IMR-90 (cell line): ENCODE measurements around the gene RHOG. TPM values are rescaled to one million over a fixed set of nuclear protein-coding genes. Genes with fewer than 3 reads are reported as not detected.
A peak's percentile ranks its signal among the peaks of the same experiment; 100 is the strongest.

Source experiments
- ATAC-seq: fragments of 200-7000 bp; cut with Tn5 transposase; 2 replicates; pipeline ENCODE4 v1.9.1; 2020; ENCODE audit warnings: low read depth, mild to moderate bottlenecking, moderate library complexity
- BruUV-seq: library from RNA; stranded (reverse); fragments of 400-500 nt; replicated peaks from 2 replicates; lab custom pipeline; 2021; lab: Mats Ljungman, UMichigan
- CTCF ChIA-PET: fragments of 300-600 bp; formaldehyde crosslinking; extraction: SDS; loops from one replicate; lab custom pipeline; 2021; ENCODE audit warnings: antibody characterized with exemption; lab: Yijun Ruan, JAX
- POLR2A ChIA-PET: fragments of 300-600 bp; sonication (Branson Sonifier 250); formaldehyde crosslinking; loops from one replicate; lab custom pipeline; 2022; ENCODE audit warnings: antibody characterized with exemption; ENCODE audit not compliant: unreplicated experiment; lab: Charles Lee
- DNase-seq: peaks from one replicate; pipeline ENCODE4 v3.0.0; 2013
- H2AFZ ChIP-seq: replicated peaks from 2 replicates; pipeline ENCODE3; 2013; ENCODE audit warnings: low read length, mild to moderate bottlenecking; ENCODE audit not compliant: poor library complexity
- H2AK5ac ChIP-seq: 2 replicates; pipeline ENCODE4 v1.6.1; 2013; ENCODE audit warnings: low read depth, low read length, inconsistent platforms
- H2AK9ac ChIP-seq: replicated peaks from 2 replicates; pipeline ENCODE3; 2013; ENCODE audit warnings: mild to moderate bottlenecking, low read depth, low read length, moderate library complexity; ENCODE audit not compliant: poor library complexity
- H2BK120ac ChIP-seq: 2 replicates; pipeline ENCODE4 v1.6.1; 2013; ENCODE audit warnings: low read depth, low read length, inconsistent platforms
- H2BK15ac ChIP-seq: 3 replicates; pipeline ENCODE4 v1.6.1; 2013; ENCODE audit warnings: low read depth, low read length, inconsistent platforms
- H2BK20ac ChIP-seq: 2 replicates; pipeline ENCODE4 v1.6.1; 2013; ENCODE audit warnings: low read depth, mild to moderate bottlenecking, inconsistent platforms, low read length, moderate library complexity
- H2BK5ac ChIP-seq: 2 replicates; pipeline ENCODE4 v1.6.1; 2013; ENCODE audit warnings: mild to moderate bottlenecking, low read depth, low read length, inconsistent platforms; ENCODE audit not compliant: poor library complexity, severe bottlenecking
- H3K14ac ChIP-seq: replicated peaks from 2 replicates; pipeline ENCODE4 v1.6.1; 2013; ENCODE audit warnings: low read depth, low read length, inconsistent platforms
- H3K18ac ChIP-seq: 2 replicates; pipeline ENCODE4 v1.6.1; 2013; ENCODE audit warnings: low read depth, low read length, control low read depth
- H3K23ac ChIP-seq: 2 replicates; pipeline ENCODE4 v1.6.1; 2013; ENCODE audit warnings: low read depth, low read length, inconsistent platforms
- H3K27ac ChIP-seq: 2 replicates; pipeline ENCODE4 v1.5.1; 2013; ENCODE audit warnings: mild to moderate bottlenecking, control low read depth, low read length; ENCODE audit not compliant: insufficient read depth
- H3K27me3 ChIP-seq: 2 replicates; pipeline ENCODE4 v1.6.1; 2013; ENCODE audit warnings: low read length; ENCODE audit not compliant: control insufficient read depth, insufficient read depth
- H3K36me3 ChIP-seq: 2 replicates; pipeline ENCODE4 v1.6.1; 2013; ENCODE audit warnings: low read length, mixed read lengths; ENCODE audit not compliant: control insufficient read depth, insufficient read depth
- H3K4ac ChIP-seq: 2 replicates; pipeline ENCODE4 v1.6.1; 2013; ENCODE audit warnings: low read depth, low read length, inconsistent platforms
- H3K4me1 ChIP-seq: 2 replicates; pipeline ENCODE4 v1.6.1; 2013; ENCODE audit warnings: low read length, mixed read lengths; ENCODE audit not compliant: control insufficient read depth, insufficient read depth
- H3K4me2 ChIP-seq: 2 replicates; pipeline ENCODE4 v1.6.1; 2013; ENCODE audit warnings: low read depth, mild to moderate bottlenecking, control low read depth, low read length, moderate library complexity
- H3K4me3 ChIP-seq: 2 replicates; pipeline ENCODE4 v1.5.1; 2013; ENCODE audit warnings: low read depth, mild to moderate bottlenecking, control low read depth, low read length, moderate library complexity; ENCODE audit not compliant: insufficient read depth
- H3K56ac ChIP-seq: 2 replicates; pipeline ENCODE4 v1.6.1; 2013; ENCODE audit warnings: low read length, inconsistent platforms; ENCODE audit not compliant: insufficient read depth; ENCODE audit errors: extremely low read depth
- H3K79me1 ChIP-seq, 2 experiments: 2 replicates each; pipeline ENCODE4 v1.6.1; 2013; ENCODE audit warnings: low read length in 2 of 2, inconsistent platforms in 1 of 2, low read depth in 1 of 2
- H3K9ac ChIP-seq: 2 replicates; pipeline ENCODE4 v1.6.1; 2013; ENCODE audit warnings: low read depth, low read length, control low read depth
- H3K9me1 ChIP-seq: 2 replicates; pipeline ENCODE4 v1.6.1; 2013; ENCODE audit warnings: low read length, inconsistent platforms; ENCODE audit not compliant: insufficient read depth
- H3K9me3 ChIP-seq: 2 replicates; pipeline ENCODE4 v1.6.1; 2013; ENCODE audit warnings: low read length; ENCODE audit not compliant: control insufficient read depth, insufficient read depth
- H4K20me1 ChIP-seq: 2 replicates; pipeline ENCODE4 v1.6.1; 2013; ENCODE audit warnings: low read length, inconsistent platforms; ENCODE audit not compliant: insufficient read depth
- H4K5ac ChIP-seq: 2 replicates; pipeline ENCODE4 v1.6.1; 2013; ENCODE audit warnings: mild to moderate bottlenecking, low read depth, low read length, control low read depth
- H4K8ac ChIP-seq, 2 experiments: 2 replicates each; pipeline ENCODE4 v1.6.1; 2013; ENCODE audit warnings: low read depth in 2 of 2, low read length in 2 of 2, control low read depth in 1 of 2, inconsistent platforms in 1 of 2
- H4K91ac ChIP-seq: 2 replicates; pipeline ENCODE4 v1.6.1; 2013; ENCODE audit warnings: low read depth, low read length, inconsistent platforms; ENCODE audit not compliant: insufficient read depth
- BHLHE40 ChIP-seq: fragments of 150-350 bp; IDR thresholded peaks from 2 replicates; pipeline ENCODE4 v1.6.1; 2016; ENCODE audit warnings: mild to moderate bottlenecking, low read depth, low read length
- CEBPB ChIP-seq: IDR thresholded peaks from 2 replicates; pipeline ENCODE4 v1.6.1; 2012; ENCODE audit warnings: low read depth, low read length, improper control_type of control experiment
- CHD1 ChIP-seq: IDR thresholded peaks from 2 replicates; pipeline ENCODE4 v1.6.1; 2012; ENCODE audit warnings: low read depth, low read length, improper control_type of control experiment
- ELK1 ChIP-seq: fragments of 150-350 bp; IDR thresholded peaks from 2 replicates; pipeline ENCODE4 v1.6.1; 2016; ENCODE audit warnings: low read depth, mild to moderate bottlenecking, low read length, moderate library complexity, borderline replicate concordance
- FOS ChIP-seq: fragments of 150-350 bp; IDR thresholded peaks from 2 replicates; pipeline ENCODE4 v1.6.1; 2016; ENCODE audit warnings: low read depth, low read length
- MAFK ChIP-seq: IDR thresholded peaks from 2 replicates; pipeline ENCODE4 v1.6.1; 2012; ENCODE audit warnings: low read depth, low read length, improper control_type of control experiment
- MAZ ChIP-seq: IDR thresholded peaks from 2 replicates; pipeline ENCODE4 v1.6.1; 2012; ENCODE audit warnings: low read depth, mild to moderate bottlenecking, low read length, improper control_type of control experiment, moderate library complexity, borderline replicate concordance
- MXI1 ChIP-seq: IDR thresholded peaks from 2 replicates; pipeline ENCODE4 v1.6.1; 2012; ENCODE audit warnings: low read depth, mild to moderate bottlenecking, low read length, moderate library complexity, borderline replicate concordance
- NFE2L2 ChIP-seq: fragments of 150-350 bp; IDR thresholded peaks from 2 replicates; pipeline ENCODE4 v1.6.1; 2016; ENCODE audit warnings: low read depth, mild to moderate bottlenecking, low read length
- POLR2A ChIP-seq: IDR thresholded peaks from 2 replicates; pipeline ENCODE4 v1.6.1; 2012; ENCODE audit warnings: mild to moderate bottlenecking, low read depth, low read length
- RAD21 ChIP-seq: IDR thresholded peaks from 2 replicates; pipeline ENCODE4 v1.6.1; 2012; ENCODE audit warnings: low read length, improper control_type of control experiment
- RCOR1 ChIP-seq: IDR thresholded peaks from 2 replicates; pipeline ENCODE4 v1.6.1; 2012; ENCODE audit warnings: mild to moderate bottlenecking, low read length, improper control_type of control experiment; ENCODE audit not compliant: insufficient replicate concordance
- RFX5 ChIP-seq: IDR thresholded peaks from 2 replicates; pipeline ENCODE4 v1.8.0; 2012; ENCODE audit warnings: low read depth, mild to moderate bottlenecking, low read length, moderate library complexity
- SMC3 ChIP-seq: fragments of 150-350 bp; IDR thresholded peaks from 2 replicates; pipeline ENCODE4 v1.6.1; 2016; ENCODE audit warnings: low read depth, mild to moderate bottlenecking, antibody characterized with exemption, low read length, moderate library complexity
- WGBS, 2 experiments: methylation state at CpG; one replicate each; pipeline versions ENCODE4 v1.1.5 to v1.1.7; 2013; ENCODE audit warnings: missing lambda C conversion rate in 2 of 2; ENCODE audit not compliant: insufficient read length in 1 of 2; ENCODE audit errors: extremely low coverage in 2 of 2; 5-methylcytosine and 5-hydroxymethylcytosine counted together
- dilution Hi-C: fragments of 300-500 bp; cut with HindIII; formaldehyde crosslinking; loops from one replicate; pipeline ENCODE4 v1.14.3; 2018; ENCODE audit warnings: low sequenced_read_pairs; ENCODE audit not compliant: unreplicated experiment
- in situ Hi-C: fragments of 300-500 bp; cut with MboI; formaldehyde crosslinking; loops from 3 replicates; pipeline ENCODE4 v1.14.3; 2019; ENCODE audit warnings: low sequenced_read_pairs, inconsistent platforms, mixed read lengths
- intact Hi-C: fragments of 100-400 bp; cut with micrococcal nuclease; formaldehyde crosslinking; loops from 2 replicates; pipeline ENCODE4 v1.10.0; 2022
- polyA plus RNA-seq, 3 experiments: library from polyadenylated mRNA; depleted of rRNA; stranded (reverse); fragments of >200 nt; gene quantifications; 2 replicates each; pipeline ENCODE4 v1.2.3, GENCODE V29; 2012; ENCODE audit warnings: low replicate concordance in 1 of 3
- total RNA-seq: library from RNA; depleted of rRNA; stranded (reverse); fragments of >200 nt; gene quantifications from 2 replicates; pipeline ENCODE4 v1.2.3, GENCODE V29; 2012
- TF ChIP-seq, protein P1 (sequence below): conservative IDR thresholded peaks from 2 replicates; pipeline ENCODE4 v1.5.1; 2012; ENCODE audit warnings: mild to moderate bottlenecking, low read depth, low read length, improper control_type of control experiment
- TF ChIP-seq, protein P2 (sequence below): fragments of 150-350 bp; IDR thresholded peaks from 2 replicates; pipeline ENCODE4 v1.6.1; 2017; ENCODE audit warnings: mild to moderate bottlenecking, antibody characterized with exemption, low read length, low read depth

Gene RHOG
- total and polyA plus RNA-seq, 2 of the 4 experiments (the other 2 are of a cell fraction): 16.3 to 114 TPM

DNA sequence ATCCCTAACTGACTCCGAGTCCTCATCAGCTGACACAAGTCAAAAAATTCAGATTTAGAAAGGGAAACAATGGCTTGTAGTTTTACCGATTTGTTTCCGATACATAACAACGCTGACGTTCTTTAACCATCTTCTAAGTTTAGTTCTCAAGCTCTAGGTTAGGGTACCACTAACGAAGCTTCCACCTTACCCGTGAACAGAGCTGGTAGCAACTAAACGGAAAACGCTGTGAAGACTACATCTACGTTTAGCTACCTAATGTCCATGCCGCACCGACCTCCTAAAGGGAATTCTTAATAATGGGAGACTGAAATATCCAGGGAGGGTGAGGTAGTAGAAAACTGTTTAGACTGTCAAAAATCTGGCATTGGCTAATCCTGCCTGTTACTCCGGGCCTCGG is 44.4 kb downstream of the RHOG start:
- Histone ChIP-seq H4K5ac (peak overlapping the region; percentile 2; the same call in 1 of the 2 replicates), H4K8ac (no peak overlapping the region), H4K20me1 (peaks cover 47% of the 10 kb centered on the region), H3K9me1 (0 out of 2 replicates have a peak, but pooled peaks cover 4% of the 10 kb centered on the region), H3K9ac (peak overlapping the region; percentile 84), H3K79me1 (peaks cover 4 to 20% of the 10 kb centered on the region in 2 experiments; a peak in 3 of 4 replicates), H3K4ac (no peak overlapping the region), H3K56ac (peak overlapping the region; percentile 32), H2BK120ac (no peak overlapping the region), H2AK5ac (no peak overlapping the region; the same call in 1 of the 2 replicates), H3K4me1 (no peaks in the 10 kb centered on the region; the same call in 1 of the 2 replicates), H3K14ac (peak overlapping the region; percentile 80), H3K36me3 (peaks cover 16% of the 10 kb centered on the region), H2AK9ac (no peak overlapping the region), H3K27ac (no peak overlapping the region), H2BK20ac (no peak overlapping the region), H3K4me2 (peak overlapping the region; percentile 97), H3K4me3 (peak overlapping the region; percentile 74), H2AFZ (no peak overlapping the region), H2BK15ac (no peak overlapping the region), H4K91ac (no peak overlapping the region), H3K9me3 (no peaks in the 10 kb centered on the region), H2BK5ac (peak overlapping the region; percentile 76), H3K27me3 (no peaks in the 10 kb centered on the region), H3K18ac (no peak overlapping the region), H3K23ac (peak overlapping the region; percentile 93)
- ATAC-seq (no peak), DNase-seq (no peak)
- WGBS, 2 experiments: no CpG with 5 or more reads among the region's 14 CpGs
- dilution Hi-C loops (no loop called here), in situ Hi-C loops (no loop called here), intact Hi-C loops (loop anchor here (5.0 kb wide), 1 partner anchor 46 kb away; the partner anchor contains the start of gene RHOG)
- no TSS peak for BruUV-seq
- ChIA-PET POLR2A (no interaction called here), CTCF (interaction anchor here (0.7 kb wide), 1 partner anchor 12 kb away, joined by 4 read pairs; the partner anchor contains the start of gene PGAP2)
- no peak for TF ChIP-seq RAD21
- TF ChIP-seq MAFK: no peak
- TF ChIP-seq, protein P1, sequence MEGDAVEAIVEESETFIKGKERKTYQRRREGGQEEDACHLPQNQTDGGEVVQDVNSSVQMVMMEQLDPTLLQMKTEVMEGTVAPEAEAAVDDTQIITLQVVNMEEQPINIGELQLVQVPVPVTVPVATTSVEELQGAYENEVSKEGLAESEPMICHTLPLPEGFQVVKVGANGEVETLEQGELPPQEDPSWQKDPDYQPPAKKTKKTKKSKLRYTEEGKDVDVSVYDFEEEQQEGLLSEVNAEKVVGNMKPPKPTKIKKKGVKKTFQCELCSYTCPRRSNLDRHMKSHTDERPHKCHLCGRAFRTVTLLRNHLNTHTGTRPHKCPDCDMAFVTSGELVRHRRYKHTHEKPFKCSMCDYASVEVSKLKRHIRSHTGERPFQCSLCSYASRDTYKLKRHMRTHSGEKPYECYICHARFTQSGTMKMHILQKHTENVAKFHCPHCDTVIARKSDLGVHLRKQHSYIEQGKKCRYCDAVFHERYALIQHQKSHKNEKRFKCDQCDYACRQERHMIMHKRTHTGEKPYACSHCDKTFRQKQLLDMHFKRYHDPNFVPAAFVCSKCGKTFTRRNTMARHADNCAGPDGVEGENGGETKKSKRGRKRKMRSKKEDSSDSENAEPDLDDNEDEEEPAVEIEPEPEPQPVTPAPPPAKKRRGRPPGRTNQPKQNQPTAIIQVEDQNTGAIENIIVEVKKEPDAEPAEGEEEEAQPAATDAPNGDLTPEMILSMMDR: no peak
- TF ChIP-seq SMC3: no peak
- TF ChIP-seq MAZ: no peak
- TF ChIP-seq POLR2A: no peak
- TF ChIP-seq FOS: no peak
- no peak for TF ChIP-seq RFX5
- TF ChIP-seq, protein P2, sequence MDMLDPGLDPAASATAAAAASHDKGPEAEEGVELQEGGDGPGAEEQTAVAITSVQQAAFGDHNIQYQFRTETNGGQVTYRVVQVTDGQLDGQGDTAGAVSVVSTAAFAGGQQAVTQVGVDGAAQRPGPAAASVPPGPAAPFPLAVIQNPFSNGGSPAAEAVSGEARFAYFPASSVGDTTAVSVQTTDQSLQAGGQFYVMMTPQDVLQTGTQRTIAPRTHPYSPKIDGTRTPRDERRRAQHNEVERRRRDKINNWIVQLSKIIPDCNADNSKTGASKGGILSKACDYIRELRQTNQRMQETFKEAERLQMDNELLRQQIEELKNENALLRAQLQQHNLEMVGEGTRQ: no peak
- no peak for TF ChIP-seq ELK1
- no peak for TF ChIP-seq CHD1
- TF ChIP-seq NFE2L2: no peak
- no peak for TF ChIP-seq MXI1
- no peak for TF ChIP-seq CEBPB
- TF ChIP-seq BHLHE40: no peak
- no peak for TF ChIP-seq RCOR1
